Measurements from ENCODE around the gene LMTK3. TPM values are rescaled to one million over a fixed set of nuclear protein-coding genes. Genes with fewer than 3 reads are reported as not detected.

Gene LMTK3, protein sequence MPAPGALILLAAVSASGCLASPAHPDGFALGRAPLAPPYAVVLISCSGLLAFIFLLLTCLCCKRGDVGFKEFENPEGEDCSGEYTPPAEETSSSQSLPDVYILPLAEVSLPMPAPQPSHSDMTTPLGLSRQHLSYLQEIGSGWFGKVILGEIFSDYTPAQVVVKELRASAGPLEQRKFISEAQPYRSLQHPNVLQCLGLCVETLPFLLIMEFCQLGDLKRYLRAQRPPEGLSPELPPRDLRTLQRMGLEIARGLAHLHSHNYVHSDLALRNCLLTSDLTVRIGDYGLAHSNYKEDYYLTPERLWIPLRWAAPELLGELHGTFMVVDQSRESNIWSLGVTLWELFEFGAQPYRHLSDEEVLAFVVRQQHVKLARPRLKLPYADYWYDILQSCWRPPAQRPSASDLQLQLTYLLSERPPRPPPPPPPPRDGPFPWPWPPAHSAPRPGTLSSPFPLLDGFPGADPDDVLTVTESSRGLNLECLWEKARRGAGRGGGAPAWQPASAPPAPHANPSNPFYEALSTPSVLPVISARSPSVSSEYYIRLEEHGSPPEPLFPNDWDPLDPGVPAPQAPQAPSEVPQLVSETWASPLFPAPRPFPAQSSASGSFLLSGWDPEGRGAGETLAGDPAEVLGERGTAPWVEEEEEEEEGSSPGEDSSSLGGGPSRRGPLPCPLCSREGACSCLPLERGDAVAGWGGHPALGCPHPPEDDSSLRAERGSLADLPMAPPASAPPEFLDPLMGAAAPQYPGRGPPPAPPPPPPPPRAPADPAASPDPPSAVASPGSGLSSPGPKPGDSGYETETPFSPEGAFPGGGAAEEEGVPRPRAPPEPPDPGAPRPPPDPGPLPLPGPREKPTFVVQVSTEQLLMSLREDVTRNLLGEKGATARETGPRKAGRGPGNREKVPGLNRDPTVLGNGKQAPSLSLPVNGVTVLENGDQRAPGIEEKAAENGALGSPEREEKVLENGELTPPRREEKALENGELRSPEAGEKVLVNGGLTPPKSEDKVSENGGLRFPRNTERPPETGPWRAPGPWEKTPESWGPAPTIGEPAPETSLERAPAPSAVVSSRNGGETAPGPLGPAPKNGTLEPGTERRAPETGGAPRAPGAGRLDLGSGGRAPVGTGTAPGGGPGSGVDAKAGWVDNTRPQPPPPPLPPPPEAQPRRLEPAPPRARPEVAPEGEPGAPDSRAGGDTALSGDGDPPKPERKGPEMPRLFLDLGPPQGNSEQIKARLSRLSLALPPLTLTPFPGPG (N-terminal part only)
- total RNA-seq, result under 0.01 and 0.09 TPM in 2 replicates

DNA sequence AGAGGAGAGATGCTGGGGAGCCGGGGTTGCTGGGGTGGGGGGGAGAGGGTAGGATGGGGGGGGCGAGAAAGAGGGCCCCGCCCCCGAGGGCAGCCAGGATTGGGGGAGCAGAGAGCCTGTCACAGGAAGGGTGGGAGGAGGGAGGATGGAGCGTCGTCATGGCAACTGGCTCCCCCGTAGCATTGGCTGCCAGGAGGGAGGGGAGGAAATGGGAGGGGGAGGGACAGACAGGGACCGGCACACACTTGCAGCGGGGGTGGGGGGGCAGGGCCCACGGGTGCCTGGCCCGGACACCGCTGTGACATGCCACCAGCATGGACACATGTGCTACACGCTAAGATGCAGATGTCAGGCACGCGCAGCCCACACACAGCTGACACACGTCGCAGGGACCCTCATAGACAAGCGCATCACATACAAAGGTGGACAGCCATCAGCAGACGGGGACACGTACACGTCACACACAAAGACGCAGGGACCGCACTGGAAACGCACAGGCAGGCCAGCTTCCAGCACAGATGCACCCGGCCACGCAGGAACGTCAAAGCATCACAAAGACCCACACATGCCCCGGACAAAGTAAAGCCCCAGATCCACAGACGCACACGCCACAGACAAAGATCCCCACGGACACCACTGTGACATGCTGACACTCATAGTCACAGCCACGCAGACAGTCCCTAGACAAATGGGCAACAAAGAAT, at the start of gene LMTK3:
TSS of gene LMTK3 (minus strand) at position 36 of the 704 bp plus-strand sequence. CDS start 259 bp downstream, outside the sequence.

DNA sequence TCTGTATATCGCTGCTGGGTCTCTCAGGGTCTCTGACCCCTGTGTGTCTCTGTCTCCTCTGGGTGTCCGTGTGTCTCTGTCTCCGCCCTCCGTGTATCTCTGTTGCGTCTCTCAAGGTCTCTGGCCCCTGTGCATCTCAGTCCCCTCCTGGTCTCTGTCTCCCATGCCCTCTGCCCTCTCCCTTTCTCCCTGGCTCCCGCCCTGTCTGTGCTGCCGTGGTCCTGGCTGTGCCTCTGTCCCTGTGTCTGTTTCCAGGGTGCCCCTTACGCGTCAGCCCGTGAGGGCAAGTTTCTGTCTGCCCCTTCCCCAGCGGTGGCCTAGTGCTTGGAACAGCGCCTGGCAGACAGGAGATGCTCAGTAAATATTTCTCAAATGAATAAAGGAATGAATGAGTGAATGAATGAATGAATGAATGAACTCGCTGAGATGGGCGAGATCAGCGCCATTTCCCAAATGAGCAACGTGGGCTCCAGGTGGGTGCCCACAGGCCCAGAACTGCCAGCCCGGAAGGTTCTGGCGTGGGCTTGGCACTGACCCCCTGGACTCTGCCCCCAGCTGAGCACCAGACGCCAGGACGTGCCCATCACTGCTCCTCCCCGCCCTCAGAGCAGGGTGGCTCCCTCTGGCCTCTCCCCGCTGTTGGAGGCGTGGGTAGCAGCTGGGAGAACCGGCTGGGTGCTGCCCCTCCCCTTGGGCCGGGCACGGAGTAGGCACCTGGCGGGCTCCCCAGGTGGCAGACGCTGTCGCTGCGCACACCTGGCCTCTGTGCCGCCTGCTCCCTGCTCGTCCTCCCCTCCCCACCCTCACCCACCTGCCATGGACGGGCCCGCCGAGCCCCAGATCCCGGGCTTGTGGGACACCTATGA, 40.0 kb upstream of the LMTK3 start, which contains the start of gene SULT2B1:
TSS of gene SULT2B1 (plus strand) at position 736 of the 866 bp plus-strand sequence. CDS start at position 817, 81 bp downstream.

DNA sequence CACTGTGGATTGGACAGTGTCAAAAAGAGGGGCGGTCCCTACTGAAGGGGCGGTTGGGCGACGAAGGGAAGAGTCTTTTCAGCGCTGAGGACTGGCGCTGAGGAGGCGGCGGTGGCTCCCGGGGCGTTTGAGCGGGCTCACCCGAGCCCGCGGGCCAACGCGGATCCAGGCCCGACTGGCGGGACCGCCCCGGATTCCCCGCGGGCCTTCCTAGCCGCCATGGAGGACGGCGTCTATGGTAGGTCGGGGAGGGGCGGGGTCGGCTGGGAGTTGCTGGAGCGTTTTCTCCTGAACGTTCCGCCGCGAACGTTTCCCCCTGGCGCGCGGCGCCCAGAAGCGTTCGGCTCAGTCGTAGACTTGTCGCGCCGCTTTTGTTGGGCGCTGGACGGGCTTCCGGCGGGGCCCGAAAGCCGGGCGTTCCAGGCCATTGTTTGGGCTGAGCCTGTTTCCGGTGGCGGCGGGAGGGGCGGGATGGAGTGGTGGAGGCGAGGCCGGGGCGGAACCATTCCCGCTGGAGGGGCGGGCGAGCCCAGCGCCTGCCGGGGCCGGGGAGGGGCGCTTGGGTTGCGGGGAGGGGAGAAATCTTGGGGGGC, 42.2 kb downstream of the LMTK3 start, which contains the start of gene CYTH2:
TSS of gene CYTH2 (plus strand) at position 81 of the 593 bp plus-strand sequence. CDS start at position 220, 139 bp downstream.

DNA sequence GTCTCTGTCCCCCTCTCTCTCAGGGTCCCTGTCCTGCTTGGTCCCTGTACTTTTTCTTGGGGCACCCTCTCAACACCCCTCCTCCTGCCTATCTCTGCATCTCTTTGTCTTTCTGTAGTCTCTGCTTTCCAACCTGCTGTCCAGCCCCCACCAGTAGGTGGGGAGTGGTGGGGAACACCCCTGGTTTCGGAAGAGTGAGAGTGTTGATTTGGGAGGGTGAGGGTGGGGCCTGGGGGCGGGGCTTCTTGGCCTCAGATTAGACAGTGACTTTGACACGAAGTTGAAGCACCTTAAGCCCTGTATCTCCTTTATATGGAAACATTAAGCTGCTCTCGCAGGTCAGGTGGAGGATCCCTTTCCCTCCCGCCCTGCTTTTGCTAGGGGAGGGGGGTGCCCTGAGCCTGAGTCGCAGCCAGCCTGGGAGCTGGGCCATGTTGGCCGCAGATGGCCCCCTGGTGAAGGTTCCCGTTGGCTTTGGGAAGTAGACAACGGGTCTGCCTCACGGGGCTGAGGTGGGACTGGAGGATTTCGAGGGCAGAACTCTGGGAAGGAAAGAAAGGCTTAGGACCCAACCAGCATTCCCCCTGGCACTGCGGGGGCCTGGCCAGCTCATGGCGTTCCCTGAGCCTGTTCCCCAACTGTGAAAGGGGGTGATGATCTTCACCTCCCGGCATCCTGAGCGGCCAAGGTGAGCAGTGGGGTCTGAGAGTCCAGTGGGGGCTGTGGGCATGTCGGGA, 56.3 kb downstream of the LMTK3 start, which contains the start of gene KCNJ14:
TSS of gene KCNJ14 (plus strand) at position 404 of the 737 bp plus-strand sequence. CDS start 6,151 bp downstream, outside the sequence.

DNA sequence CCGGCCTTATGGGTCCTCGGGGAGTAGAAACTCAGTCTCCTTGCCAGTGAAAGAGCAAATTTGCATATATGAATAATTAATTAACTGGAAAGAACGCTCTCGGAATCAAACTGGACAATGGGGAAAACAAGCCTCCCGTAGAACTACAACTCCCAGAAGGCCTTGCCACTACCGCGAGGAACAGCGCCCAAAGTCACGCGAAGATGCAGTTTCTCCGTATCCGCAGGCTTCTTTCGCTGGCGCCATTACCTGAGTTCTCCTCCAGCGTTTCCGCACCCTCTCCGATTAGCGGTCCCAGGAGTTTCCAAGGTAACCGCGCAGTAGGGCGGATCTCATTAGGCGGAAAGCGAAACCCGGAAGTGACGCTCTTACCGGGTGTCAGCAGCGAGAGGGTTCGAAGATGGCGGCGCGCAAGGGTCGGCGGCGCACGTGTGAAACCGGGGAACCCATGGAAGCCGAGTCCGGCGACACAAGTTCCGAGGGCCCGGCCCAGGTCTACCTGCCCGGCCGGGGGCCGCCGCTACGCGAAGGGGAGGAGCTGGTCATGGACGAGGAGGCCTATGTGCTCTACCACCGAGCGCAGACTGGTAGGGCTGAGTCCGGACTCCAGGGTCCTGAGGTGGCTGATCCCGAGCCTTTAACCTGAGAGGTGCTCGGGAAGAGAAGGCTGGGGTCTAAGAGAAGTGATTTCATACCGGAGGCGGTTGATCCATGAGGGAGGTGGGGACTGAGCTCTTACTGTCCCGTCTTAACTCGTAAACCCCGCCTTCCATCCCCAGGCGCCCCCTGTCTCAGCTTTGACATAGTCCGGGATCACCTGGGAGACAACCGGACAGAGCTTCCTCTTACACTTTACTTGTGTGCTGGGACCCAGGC, 65.8 kb downstream of the LMTK3 start, which contains the start of gene GRWD1:
TSS of gene GRWD1 (plus strand) at position 378 of the 876 bp plus-strand sequence. CDS start at position 401, 23 bp downstream.

Other genes with a start within 250 kb of the LMTK3 start
- 0.26 TPM in 1 of 2 replicates, not detected in the other for gene ZNF114, start 241.8 kb downstream of the LMTK3 start, total RNA-seq
- gene EMP3, start 186.3 kb downstream of the LMTK3 start, total RNA-seq, result 509 and 704 TPM in 2 replicates
- 4.3 and 4.6 TPM in 2 replicates for gene TMEM143, start 147.9 kb downstream of the LMTK3 start, total RNA-seq
- gene SYNGR4, start 147.5 kb downstream of the LMTK3 start, total RNA-seq, result not detected in 2 replicates
- gene KDELR1, start 120.3 kb downstream of the LMTK3 start, total RNA-seq, result 44.0 and 48.9 TPM in 2 replicates
- gene GRIN2D, start 118.2 kb downstream of the LMTK3 start, total RNA-seq, result 0.17 and 0.63 TPM in 2 replicates
- gene GRWD1, start 65.9 kb downstream of the LMTK3 start, total RNA-seq, result 8.7 and 17.1 TPM in 2 replicates
- gene KCNJ14, start 56.3 kb downstream of the LMTK3 start, total RNA-seq, result 0.16 and 0.26 TPM in 2 replicates
- 31.7 and 37.0 TPM in 2 replicates for gene CYTH2, start 42.5 kb downstream of the LMTK3 start, total RNA-seq
- gene SULT2B1, start 40.3 kb upstream of the LMTK3 start, total RNA-seq, result 0.16 and 0.17 TPM in 2 replicates
- gene SPACA4, start 94.9 kb upstream of the LMTK3 start, total RNA-seq, result not detected in 2 replicates
- gene FAM83E, start 103.2 kb upstream of the LMTK3 start, total RNA-seq, result 0.34 and 0.63 TPM in 2 replicates
- gene RPL18, start 107.3 kb upstream of the LMTK3 start, total RNA-seq, result 2,147 and 2,501 TPM in 2 replicates
- 4.4 and 7.1 TPM in 2 replicates for gene SPHK2, start 107.7 kb upstream of the LMTK3 start, total RNA-seq
- 10.2 and 19.2 TPM in 2 replicates for gene DBP, start 125.5 kb upstream of the LMTK3 start, total RNA-seq
- gene CA11, start 134.4 kb upstream of the LMTK3 start, total RNA-seq, result 3.9 and 10.1 TPM in 2 replicates
- gene NTN5, start 161.2 kb upstream of the LMTK3 start, total RNA-seq, result 0.26 TPM in 1 of 2 replicates, not detected in the other
- 0.17 TPM in 1 of 2 replicates, not detected in the other for gene FUT2, start 184.1 kb upstream of the LMTK3 start, total RNA-seq
- 0.60 and 0.79 TPM in 2 replicates for gene MAMSTR, start 207.9 kb upstream of the LMTK3 start, total RNA-seq
- 1.4 and 1.6 TPM in 2 replicates for gene RASIP1, start 228.8 kb upstream of the LMTK3 start, total RNA-seq
- under 0.01 TPM in 1 of 2 replicates, not detected in the other for gene IZUMO1, start 235.1 kb upstream of the LMTK3 start, total RNA-seq
- under 0.01 TPM in 2 replicates for gene FUT1, start 240.8 kb upstream of the LMTK3 start, total RNA-seq
- not detected in 2 replicates for gene FGF21, start 243.7 kb upstream of the LMTK3 start, total RNA-seq